Breast epithelium (tissue), 3 donors: ENCODE measurements around the gene PPIP5K2.

Experiments used
- POLR2A ChIP-seq: fragments of 450-650 bp; IDR thresholded peaks from one replicate; pipeline ENCODE4 v1.6.1; 2016; ENCODE audit warnings: antibody characterized with exemption, mild to moderate bottlenecking, moderate library complexity
- TF ChIP-seq, protein P1 (sequence below), 3 donors: fragments of 450-650 bp; IDR thresholded peaks; one replicate each; pipeline ENCODE4 v1.5.1; 2016 to 2017; ENCODE audit warnings: antibody characterized with exemption in 3 of 3, mild to moderate bottlenecking in 3 of 3, moderate library complexity in 3 of 3

DNA sequence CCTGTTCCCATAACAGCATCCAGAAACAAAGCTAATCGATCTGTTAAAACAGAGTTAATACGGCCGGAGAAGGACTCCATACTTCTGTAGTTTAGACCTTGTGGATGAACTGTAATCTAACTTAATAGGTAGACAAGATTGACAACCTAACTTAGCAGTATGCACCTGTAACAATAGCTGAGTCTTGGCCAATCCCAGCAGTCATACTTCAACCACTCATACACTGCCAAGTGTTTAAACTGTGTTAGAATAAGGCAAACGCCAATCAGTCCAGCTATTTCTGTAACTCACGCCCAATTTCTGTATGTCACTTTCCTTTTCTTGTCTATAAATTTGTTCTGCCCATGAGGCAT is 104.8 kb downstream of the PPIP5K2 start:
- TF ChIP-seq, protein P1, sequence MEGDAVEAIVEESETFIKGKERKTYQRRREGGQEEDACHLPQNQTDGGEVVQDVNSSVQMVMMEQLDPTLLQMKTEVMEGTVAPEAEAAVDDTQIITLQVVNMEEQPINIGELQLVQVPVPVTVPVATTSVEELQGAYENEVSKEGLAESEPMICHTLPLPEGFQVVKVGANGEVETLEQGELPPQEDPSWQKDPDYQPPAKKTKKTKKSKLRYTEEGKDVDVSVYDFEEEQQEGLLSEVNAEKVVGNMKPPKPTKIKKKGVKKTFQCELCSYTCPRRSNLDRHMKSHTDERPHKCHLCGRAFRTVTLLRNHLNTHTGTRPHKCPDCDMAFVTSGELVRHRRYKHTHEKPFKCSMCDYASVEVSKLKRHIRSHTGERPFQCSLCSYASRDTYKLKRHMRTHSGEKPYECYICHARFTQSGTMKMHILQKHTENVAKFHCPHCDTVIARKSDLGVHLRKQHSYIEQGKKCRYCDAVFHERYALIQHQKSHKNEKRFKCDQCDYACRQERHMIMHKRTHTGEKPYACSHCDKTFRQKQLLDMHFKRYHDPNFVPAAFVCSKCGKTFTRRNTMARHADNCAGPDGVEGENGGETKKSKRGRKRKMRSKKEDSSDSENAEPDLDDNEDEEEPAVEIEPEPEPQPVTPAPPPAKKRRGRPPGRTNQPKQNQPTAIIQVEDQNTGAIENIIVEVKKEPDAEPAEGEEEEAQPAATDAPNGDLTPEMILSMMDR (IDR thresholded peaks at IDR 0.05) = no peak
- no peak for TF ChIP-seq POLR2A
